H1 (cell line): ENCODE measurements around the gene SUGT1. TPM values are rescaled to one million over a fixed set of nuclear protein-coding genes. Genes with fewer than 3 reads are reported as not detected.

Source experiments
- ATF3 ChIP-seq: IDR thresholded peaks from 2 replicates; pipeline ENCODE4 v1.6.1; 2011; ENCODE audit warnings: low read depth, mild to moderate bottlenecking, low read length; ENCODE audit not compliant: insufficient read depth
- SP1 ChIP-seq: IDR thresholded peaks from 2 replicates; pipeline ENCODE4 v1.6.1; 2011; ENCODE audit warnings: low read depth, low read length
- polyA plus RNA-seq, 7 experiments: library from polyadenylated mRNA; depleted of rRNA in 3 of 7; stranded (reverse) in 5 of 7; unstranded in 2 of 7; fragments of >200 nt in 5 of 7; fragments of 200-250 nt in 2 of 7; gene quantifications; 1 replicate in 5 of 7; 2 replicates in 1 of 7; 4 replicates in 1 of 7; pipeline versions ENCODE4 v1.2.1 to v1.2.3, GENCODE V29; 2011 to 2013; ENCODE audit warnings: missing spikeins in 2 of 7, mixed read lengths in 2 of 7
- total RNA-seq: library from RNA; stranded (reverse); fragmentation: NEBNext Ultra II Directional; extraction: Animal tissue kit (Norgen Biotek cat#: 25700); gene quantifications from 2 replicates; pipeline ENCODE4 v1.2.1, GENCODE V29; 2021

The SUGT1 gene
- total and polyA plus RNA-seq, 2 of the 8 experiments (the other 6 are each of a cell fraction or from before 2014, with no cell fraction given), result 21.0 to 99.4 TPM

- TF ChIP-seq ATF3 (no peak), SP1 (no peak)
- TF ChIP-seq, all 59 proteins: peak for 0
Measured at GRCh38 chr13:52673465-52673864, 20.8 kb downstream of the SUGT1 start (continued).
